ENCODE data around the gene NFE2L2. TPM values are rescaled to one million over a fixed set of nuclear protein-coding genes. Genes with fewer than 3 reads are reported as not detected.
"Not testable (repeated sequence)": the region's sequence is repeated elsewhere in the genome, so short reads cannot be mapped to it uniquely, and the experiment has no call there.

NFE2L2 gene
- 30.8 and 30.9 TPM in 2 replicates for total RNA-seq (2014; rRNA removed; shearing (Covaris generic))

GRCh38 chr2:177264693-177265587 is at the start of gene NFE2L2:
NFE2L2 (minus strand) TSS chr2:177264727; CDS start chr2:177264576, 151 bp downstream.
- DNase-seq (ENCODE audit: low spot score), result peak; percentile 86

GRCh38 chr2:177314194-177314593 is 49.7 kb upstream of the NFE2L2 start:
- no peak for DNase-seq (ENCODE audit: low spot score)

GRCh38 chr2:177313162-177313781 is 48.7 kb upstream of the NFE2L2 start:
- DNase-seq (ENCODE audit: low spot score), result no peak

- no peak for DNase-seq (ENCODE audit: low spot score)
Observed at GRCh38 chr2:177312562-177312961, 48.0 kb upstream of the NFE2L2 start.

GRCh38 chr2:177309672-177310309 is 45.3 kb upstream of the NFE2L2 start:
- not testable (repeated sequence) for DNase-seq (ENCODE audit: low spot score)

GRCh38 chr2:177306550-177306949 is 42.0 kb upstream of the NFE2L2 start:
- DNase-seq (ENCODE audit: low spot score), result no peak

GRCh38 chr2:177303939-177304338 is 39.4 kb upstream of the NFE2L2 start:
- peak; percentile 30 for DNase-seq (ENCODE audit: low spot score)

GRCh38 chr2:177302552-177302951 is 38.0 kb upstream of the NFE2L2 start:
- DNase-seq (ENCODE audit: low spot score), result no peak

- DNase-seq (ENCODE audit: low spot score), result no peak
Observed at GRCh38 chr2:177298191-177298590, 33.7 kb upstream of the NFE2L2 start.

GRCh38 chr2:177296040-177296439 is 31.5 kb upstream of the NFE2L2 start:
- DNase-seq (ENCODE audit: low spot score), result peak; percentile 43

- no peak for DNase-seq (ENCODE audit: low spot score)
Observed at GRCh38 chr2:177295484-177295883, 31.0 kb upstream of the NFE2L2 start.

- DNase-seq (ENCODE audit: low spot score), result no peak
Observed at GRCh38 chr2:177291701-177292100, 27.2 kb upstream of the NFE2L2 start.

- no peak for DNase-seq (ENCODE audit: low spot score)
Observed at GRCh38 chr2:177289824-177290628, 25.5 kb upstream of the NFE2L2 start.

GRCh38 chr2:177287814-177288213 is 23.3 kb upstream of the NFE2L2 start:
- no peak for DNase-seq (ENCODE audit: low spot score)

GRCh38 chr2:177285892-177286715 is 21.6 kb upstream of the NFE2L2 start:
- DNase-seq (ENCODE audit: low spot score), result no peak

- DNase-seq (ENCODE audit: low spot score), result no peak
Observed at GRCh38 chr2:177284531-177284930, 20.0 kb upstream of the NFE2L2 start.

GRCh38 chr2:177283906-177284305 is 19.4 kb upstream of the NFE2L2 start:
- DNase-seq (ENCODE audit: low spot score), result no peak

- DNase-seq (ENCODE audit: low spot score), result no peak
Observed at GRCh38 chr2:177282787-177283572, 18.5 kb upstream of the NFE2L2 start.

GRCh38 chr2:177282181-177282641 is 17.7 kb upstream of the NFE2L2 start:
- DNase-seq (ENCODE audit: low spot score), result no peak
